ENCODE data around the gene CTDSPL.

The CTDSPL gene

DNA sequence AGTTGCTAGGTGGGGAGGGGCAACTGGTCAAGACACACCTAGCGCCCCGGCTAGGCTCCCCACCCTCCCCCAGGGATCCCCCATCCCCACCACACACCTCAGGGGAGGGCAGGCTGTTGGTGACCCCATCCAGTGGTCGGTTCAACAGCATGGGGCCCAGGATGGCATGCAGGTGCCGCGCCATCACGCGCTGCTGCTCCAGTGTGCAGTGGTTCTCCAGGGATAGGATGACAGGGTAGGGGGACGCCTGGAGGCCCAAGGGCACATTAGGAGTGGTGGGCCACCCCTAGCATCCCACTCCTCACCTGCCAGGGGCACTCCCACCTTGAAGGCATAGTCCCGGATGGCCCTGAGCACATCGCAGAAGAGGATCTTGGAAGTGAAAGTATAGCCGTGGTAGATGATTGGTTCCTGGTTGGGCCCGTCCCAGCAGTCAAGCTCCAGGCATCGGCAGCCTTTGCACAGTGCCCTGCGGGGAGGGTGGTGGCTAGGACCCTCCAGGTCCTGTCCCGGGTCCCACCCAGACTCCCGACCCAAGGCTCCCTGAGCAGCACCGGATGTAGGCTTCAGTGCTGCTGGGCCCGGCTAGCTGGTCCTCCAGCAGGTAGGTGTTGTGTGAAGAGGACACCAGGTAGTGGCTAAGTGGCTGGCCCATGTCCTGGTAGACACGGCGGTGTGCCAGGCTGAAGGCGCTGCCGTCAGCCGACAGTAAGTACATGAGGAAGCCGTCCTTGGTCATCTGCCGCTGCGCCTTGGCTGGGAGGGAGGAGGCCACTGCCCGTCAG lies 148.3 kb downstream of the CTDSPL start:
- no peaks in the 10 kb centered on the region for H3K9me3 ChIP-seq (ENCODE audit: control insufficient read depth in 2 of 2, low read length in 2 of 2)
- no peak overlapping the region for H3K27ac ChIP-seq (ENCODE audit: low read length)
- no peak overlapping the region for H3K4me3 ChIP-seq (ENCODE audit: low read length in 2 of 2)
- H3K9ac ChIP-seq (ENCODE audit: low read length in 2 of 2), result no peak overlapping the region
- H3K36me3 ChIP-seq (ENCODE audit: control insufficient read depth in 2 of 2, insufficient read depth in 2 of 2, low read length in 2 of 2), result peaks cover 14 to 44% of the 10 kb centered on the region in 2 donors
- no peaks in the 10 kb centered on the region for H3K4me1 ChIP-seq (ENCODE audit: control insufficient read depth, insufficient read depth, low read length)
- no peaks in the 10 kb centered on the region for H3K27me3 ChIP-seq (ENCODE audit: control insufficient read depth in 1 of 2, insufficient read depth in 2 of 2, low read length in 2 of 2)

DNA sequence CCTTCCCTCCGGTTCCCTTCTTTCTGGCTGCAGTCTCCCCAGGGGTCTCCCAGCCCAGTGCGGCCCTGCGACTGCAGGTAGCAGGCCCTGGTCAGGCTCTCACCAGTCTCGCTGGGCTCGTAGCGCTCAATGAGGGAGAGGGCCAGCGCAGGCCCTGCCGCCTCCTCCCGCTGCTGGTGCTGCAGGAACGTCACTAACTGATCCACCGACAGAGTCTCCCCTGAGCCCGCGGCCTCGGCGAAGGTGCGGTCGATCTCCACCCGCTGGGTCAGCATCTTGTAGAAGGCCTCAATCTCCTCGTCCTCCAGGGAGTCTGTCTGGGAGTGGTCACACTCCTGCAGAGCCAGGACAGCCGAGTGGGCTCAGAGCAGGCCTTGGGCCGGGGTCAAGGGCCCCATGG lies 149.4 kb downstream of the CTDSPL start:
- Histone ChIP-seq H3K27me3 (ENCODE audit: control insufficient read depth in 1 of 2, insufficient read depth in 2 of 2, low read length in 2 of 2) (no peaks in the 10 kb centered on the region), H3K4me1 (ENCODE audit: control insufficient read depth, insufficient read depth, low read length) (no peaks in the 10 kb centered on the region), H3K27ac (ENCODE audit: low read length) (no peak overlapping the region), H3K4me3 (ENCODE audit: low read length in 2 of 2) (no peak overlapping the region), H3K36me3 (ENCODE audit: control insufficient read depth in 2 of 2, insufficient read depth in 2 of 2, low read length in 2 of 2) (peaks cover 24 to 52% of the 10 kb centered on the region in 2 donors), H3K9me3 (ENCODE audit: control insufficient read depth in 2 of 2, low read length in 2 of 2) (peaks cover 0 to 5% of the 10 kb centered on the region in 2 donors), H3K9ac (ENCODE audit: low read length in 2 of 2) (no peak overlapping the region)

DNA sequence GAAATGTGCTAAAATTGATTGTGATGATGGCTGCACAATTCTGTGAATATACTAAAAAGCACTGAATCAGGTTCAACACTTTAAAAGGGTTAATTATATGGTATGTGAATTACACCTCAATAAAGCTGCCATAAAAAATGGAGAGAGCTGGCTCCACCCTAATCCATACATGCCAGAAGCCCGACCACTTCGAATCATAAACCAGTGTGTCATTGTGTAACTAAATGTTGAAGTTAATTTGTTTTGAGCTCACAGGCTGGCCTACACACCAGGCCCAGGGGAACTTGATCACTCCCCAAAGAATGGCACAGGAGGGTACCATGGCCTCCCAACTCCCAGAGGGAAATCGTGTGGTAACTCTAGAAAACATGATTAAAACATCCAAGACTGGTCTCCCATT lies 153.8 kb downstream of the CTDSPL start:
- no peak overlapping the region for H3K4me3 ChIP-seq (ENCODE audit: low read length in 2 of 2)
- no peaks in the 10 kb centered on the region for H3K4me1 ChIP-seq (ENCODE audit: control insufficient read depth, insufficient read depth, low read length)
- no peaks in the 10 kb centered on the region for H3K27me3 ChIP-seq (ENCODE audit: control insufficient read depth in 1 of 2, insufficient read depth in 2 of 2, low read length in 2 of 2)
- no peak overlapping the region for H3K27ac ChIP-seq (ENCODE audit: low read length)
- H3K9me3 ChIP-seq (ENCODE audit: control insufficient read depth in 2 of 2, low read length in 2 of 2), result peaks cover 0 to 14% of the 10 kb centered on the region in 2 donors
- peaks cover 29 to 54% of the 10 kb centered on the region in 2 donors for H3K36me3 ChIP-seq (ENCODE audit: control insufficient read depth in 2 of 2, insufficient read depth in 2 of 2, low read length in 2 of 2)
- no peak overlapping the region for H3K9ac ChIP-seq (ENCODE audit: low read length in 2 of 2)

DNA sequence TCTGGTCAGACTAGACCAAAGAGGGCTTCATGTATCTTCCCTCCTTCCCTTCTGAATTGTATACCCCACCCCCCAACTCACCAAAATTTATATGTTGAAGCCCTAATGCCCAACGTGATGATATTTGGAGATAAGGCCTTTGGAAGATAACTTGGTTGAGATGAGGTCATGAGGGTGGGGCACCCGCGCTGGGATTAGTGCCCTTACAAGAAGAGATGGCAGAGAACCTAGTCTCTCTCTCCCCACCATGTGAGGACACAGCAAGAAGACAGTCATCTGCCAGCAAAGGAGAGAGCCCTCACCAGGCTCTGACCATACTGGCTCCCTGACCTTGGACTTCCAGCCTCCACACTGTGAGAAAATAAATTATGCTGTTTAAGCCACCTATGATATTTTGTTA lies 154.3 kb downstream of the CTDSPL start:
- Histone ChIP-seq H3K27ac (ENCODE audit: low read length) (no peak overlapping the region), H3K4me1 (ENCODE audit: control insufficient read depth, insufficient read depth, low read length) (no peaks in the 10 kb centered on the region), H3K9ac (ENCODE audit: low read length in 2 of 2) (no peak overlapping the region)

DNA sequence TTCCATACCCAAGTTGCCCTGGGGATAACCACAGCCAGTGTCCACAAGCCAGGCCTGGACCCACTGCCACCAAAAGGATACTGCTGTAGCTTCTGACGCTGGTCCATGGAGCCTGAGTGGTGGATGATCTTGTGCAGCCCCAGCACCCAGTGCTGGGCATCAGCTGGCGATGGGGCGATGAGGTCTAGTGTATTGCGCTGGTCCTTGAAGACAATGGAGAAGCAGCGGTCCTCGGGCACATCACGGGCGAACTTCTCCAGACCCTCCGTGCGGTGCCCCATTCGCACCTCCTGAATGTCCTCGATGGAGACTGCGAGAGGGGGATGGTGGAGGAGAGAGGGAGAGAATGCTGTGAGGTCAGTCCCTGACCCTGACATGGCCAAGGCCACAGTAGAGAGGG lies 154.7 kb downstream of the CTDSPL start:
- Histone ChIP-seq H3K4me1 (ENCODE audit: control insufficient read depth, insufficient read depth, low read length) (no peaks in the 10 kb centered on the region), H3K9me3 (ENCODE audit: control insufficient read depth in 2 of 2, low read length in 2 of 2) (peaks cover 0 to 14% of the 10 kb centered on the region in 2 donors), H3K27ac (ENCODE audit: low read length) (no peak overlapping the region), H3K9ac (ENCODE audit: low read length in 2 of 2) (no peak overlapping the region), H3K27me3 (ENCODE audit: control insufficient read depth in 1 of 2, insufficient read depth in 2 of 2, low read length in 2 of 2) (no peaks in the 10 kb centered on the region), H3K36me3 (ENCODE audit: control insufficient read depth in 2 of 2, insufficient read depth in 2 of 2, low read length in 2 of 2) (peaks cover 28 to 48% of the 10 kb centered on the region in 2 donors), H3K4me3 (ENCODE audit: low read length in 2 of 2) (no peak overlapping the region)

More for the DNA sequence above, 154.3 kb downstream of the CTDSPL start:
- peaks cover 0 to 14% of the 10 kb centered on the region in 2 donors for H3K9me3 ChIP-seq (ENCODE audit: control insufficient read depth in 2 of 2, low read length in 2 of 2)
- H3K4me3 ChIP-seq (ENCODE audit: low read length in 2 of 2), result no peak overlapping the region
- H3K27me3 ChIP-seq (ENCODE audit: control insufficient read depth in 1 of 2, insufficient read depth in 2 of 2, low read length in 2 of 2), result no peaks in the 10 kb centered on the region
- H3K36me3 ChIP-seq (ENCODE audit: control insufficient read depth in 2 of 2, insufficient read depth in 2 of 2, low read length in 2 of 2), result peaks cover 29 to 52% of the 10 kb centered on the region in 2 donors

DNA sequence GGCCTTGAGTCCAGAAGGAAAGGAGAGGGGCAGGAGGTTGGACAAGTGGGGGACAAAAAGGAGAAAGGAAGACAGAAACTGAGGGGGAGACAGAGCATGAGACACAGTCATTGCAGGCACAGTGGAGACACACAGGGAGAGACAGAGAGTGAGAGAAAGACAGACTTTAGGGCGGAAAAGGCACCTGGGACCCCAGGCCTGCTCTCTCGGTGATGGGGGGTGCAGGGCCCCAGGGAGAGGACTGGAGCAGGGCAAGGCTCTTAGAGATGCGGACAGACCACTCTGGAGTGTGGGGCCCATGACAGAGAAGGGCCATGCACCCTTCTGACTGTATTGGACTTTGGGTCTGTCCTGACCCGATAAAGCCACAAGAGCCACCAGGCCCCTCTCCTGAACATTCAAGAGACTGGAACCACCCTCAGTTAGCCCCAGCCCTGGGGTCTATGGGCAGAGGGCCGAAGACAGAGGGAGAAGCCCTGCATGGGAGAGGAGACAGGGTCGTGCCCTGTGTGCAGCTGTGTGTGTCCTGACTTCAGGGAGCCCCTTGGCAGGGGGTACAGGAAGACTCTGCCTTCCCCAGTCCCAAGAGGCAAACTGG lies 155.3 kb downstream of the CTDSPL start:
- Histone ChIP-seq H3K36me3 (ENCODE audit: control insufficient read depth in 2 of 2, insufficient read depth in 2 of 2, low read length in 2 of 2) (peaks cover 25 to 46% of the 10 kb centered on the region in 2 donors), H3K9ac (ENCODE audit: low read length in 2 of 2) (no peak overlapping the region), H3K9me3 (ENCODE audit: control insufficient read depth in 2 of 2, low read length in 2 of 2) (peaks cover 0 to 14% of the 10 kb centered on the region in 2 donors), H3K4me1 (ENCODE audit: control insufficient read depth, insufficient read depth, low read length) (no peaks in the 10 kb centered on the region), H3K4me3 (ENCODE audit: low read length in 2 of 2) (no peak overlapping the region), H3K27ac (ENCODE audit: low read length) (no peak overlapping the region), H3K27me3 (ENCODE audit: control insufficient read depth in 1 of 2, insufficient read depth in 2 of 2, low read length in 2 of 2) (no peaks in the 10 kb centered on the region)

DNA sequence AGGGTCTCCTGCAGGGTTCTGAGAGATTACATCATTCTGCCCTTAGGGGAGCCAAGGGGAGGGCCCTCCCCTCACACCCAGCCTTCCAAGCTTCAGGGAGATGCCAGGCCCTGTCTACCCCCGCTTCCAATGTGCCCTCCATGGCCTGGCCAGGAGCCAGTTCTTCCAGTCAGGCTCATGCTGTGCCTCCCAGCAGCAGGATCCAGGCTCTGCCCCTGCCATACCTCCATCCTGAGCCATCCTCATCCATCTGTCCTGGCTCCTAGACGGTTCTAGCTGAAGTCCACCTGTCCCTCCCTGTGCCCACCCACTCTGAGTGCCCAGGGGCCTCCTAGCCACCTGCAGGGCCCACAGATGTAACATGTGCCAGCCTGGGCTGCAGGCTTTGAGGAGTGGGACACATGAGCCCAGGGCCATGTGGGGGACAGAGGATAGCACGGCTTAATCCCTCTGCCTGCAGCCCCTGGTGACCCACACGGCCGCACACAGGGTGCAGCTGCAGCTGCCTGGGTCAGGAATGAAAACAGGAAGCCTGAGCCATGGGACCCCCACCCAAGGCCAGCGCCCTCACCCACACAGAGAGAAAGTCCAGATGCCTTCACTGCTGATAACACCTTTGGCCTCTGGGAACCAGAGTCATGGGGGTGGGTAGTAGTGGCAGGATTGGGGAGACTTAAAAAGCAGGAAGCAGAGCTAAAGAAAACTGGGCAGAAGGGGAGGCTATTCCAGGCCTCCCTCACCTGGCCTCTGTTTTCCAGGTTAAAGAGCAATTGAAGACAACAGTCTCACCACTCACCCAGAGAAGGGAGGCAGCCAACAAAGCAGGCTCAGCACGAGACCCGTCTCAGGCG lies 156.0 kb downstream of the CTDSPL start:
- H3K4me3 ChIP-seq (ENCODE audit: low read length in 2 of 2), result no peak overlapping the region
- no peaks in the 10 kb centered on the region for H3K4me1 ChIP-seq (ENCODE audit: control insufficient read depth, insufficient read depth, low read length)
- no peaks in the 10 kb centered on the region for H3K27me3 ChIP-seq (ENCODE audit: control insufficient read depth in 1 of 2, insufficient read depth in 2 of 2, low read length in 2 of 2)
- peaks cover 0 to 14% of the 10 kb centered on the region in 2 donors for H3K9me3 ChIP-seq (ENCODE audit: control insufficient read depth in 2 of 2, low read length in 2 of 2)
- H3K36me3 ChIP-seq (ENCODE audit: control insufficient read depth in 2 of 2, insufficient read depth in 2 of 2, low read length in 2 of 2), result peaks cover 25 to 46% of the 10 kb centered on the region in 2 donors
- no peak overlapping the region for H3K9ac ChIP-seq (ENCODE audit: low read length in 2 of 2)
- H3K27ac ChIP-seq (ENCODE audit: low read length), result no peak overlapping the region

DNA sequence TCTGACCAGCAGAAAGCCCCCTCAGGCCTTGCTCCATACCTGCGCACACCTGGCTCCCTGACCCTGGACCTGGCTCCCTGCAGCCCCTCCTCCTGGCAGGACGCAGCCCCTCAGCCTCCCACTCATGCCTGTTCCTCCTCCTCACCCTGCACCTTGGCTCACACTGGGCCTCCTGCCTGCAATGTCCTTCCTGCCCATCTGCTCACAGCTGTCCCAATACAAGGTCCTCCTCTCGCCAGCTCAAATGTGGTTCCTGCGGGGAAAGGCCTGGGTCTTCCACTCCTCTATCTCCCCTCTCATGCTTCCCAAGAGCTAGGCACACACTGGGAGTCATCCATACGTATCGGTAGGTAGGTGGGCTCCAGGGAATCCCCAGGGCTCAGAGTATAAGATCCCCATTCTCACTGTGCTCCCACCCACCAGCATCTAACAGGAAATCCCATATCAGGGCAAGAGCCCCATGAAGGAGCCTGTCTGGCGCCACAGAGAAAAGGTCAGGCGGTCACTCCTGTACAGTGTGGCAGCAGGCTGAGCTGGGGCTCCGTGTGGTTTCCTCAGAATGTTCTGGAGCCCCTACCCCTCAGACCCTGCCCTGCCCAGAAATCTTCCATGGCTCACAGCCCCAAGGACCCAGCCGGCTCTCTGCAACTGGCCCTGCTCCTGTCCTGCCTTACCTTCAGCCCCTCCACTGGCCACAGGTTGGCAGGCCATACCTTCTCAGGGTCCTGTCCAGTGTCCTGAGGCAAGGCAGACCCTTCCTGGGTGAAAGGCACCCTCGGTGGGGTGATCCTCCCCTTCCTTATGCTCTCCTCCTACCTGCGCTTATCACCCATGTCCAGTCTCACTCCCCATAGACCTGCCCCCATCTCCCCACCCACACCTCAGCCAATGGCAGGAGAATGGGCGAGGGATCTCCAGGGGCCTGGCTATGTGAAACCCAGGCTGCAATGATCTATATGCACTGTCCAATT lies 156.9 kb downstream of the CTDSPL start:
- H3K9ac ChIP-seq (ENCODE audit: low read length in 2 of 2), result no peak overlapping the region
- no peak overlapping the region for H3K4me3 ChIP-seq (ENCODE audit: low read length in 2 of 2)
- H3K27ac ChIP-seq (ENCODE audit: low read length), result no peak overlapping the region
- H3K9me3 ChIP-seq (ENCODE audit: control insufficient read depth in 2 of 2, low read length in 2 of 2), result peaks cover 0 to 14% of the 10 kb centered on the region in 2 donors
- H3K27me3 ChIP-seq (ENCODE audit: control insufficient read depth in 1 of 2, insufficient read depth in 2 of 2, low read length in 2 of 2), result no peaks in the 10 kb centered on the region
- H3K36me3 ChIP-seq (ENCODE audit: control insufficient read depth in 2 of 2, insufficient read depth in 2 of 2, low read length in 2 of 2), result peaks cover 25 to 43% of the 10 kb centered on the region in 2 donors
- H3K4me1 ChIP-seq (ENCODE audit: control insufficient read depth, insufficient read depth, low read length), result peaks cover 3% of the 10 kb centered on the region

DNA sequence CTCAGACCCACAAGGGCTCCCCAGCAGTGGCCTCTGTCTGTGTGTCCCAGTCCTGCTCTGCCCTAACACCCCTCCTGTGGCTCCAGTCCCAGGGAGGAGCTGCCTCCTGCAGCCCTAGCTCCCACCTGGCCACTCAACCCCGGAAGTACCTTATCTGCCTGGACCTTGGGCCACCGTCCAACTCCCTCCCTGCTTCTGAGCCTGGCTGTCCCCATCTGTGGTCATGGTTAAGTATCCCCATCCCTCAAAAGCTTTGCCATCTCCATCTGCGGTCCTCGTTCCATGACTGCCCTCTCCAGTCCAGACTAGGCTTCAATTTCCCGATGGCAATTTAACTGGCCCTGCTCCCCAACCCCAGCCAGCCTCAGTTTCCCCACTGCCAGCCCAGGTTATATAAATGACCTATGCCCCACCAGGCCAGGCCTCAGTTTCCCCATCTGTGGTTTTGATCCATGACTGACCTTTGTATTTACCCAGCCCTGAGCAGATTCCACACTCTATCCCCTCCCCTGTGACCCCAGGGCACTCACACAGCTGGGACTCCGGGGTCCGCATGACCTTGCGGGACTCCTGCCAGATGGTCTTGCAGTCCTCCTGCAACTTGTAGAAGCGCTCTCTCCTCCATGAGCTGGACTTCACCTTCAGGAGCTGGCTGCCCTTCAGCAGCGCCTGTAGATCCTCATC lies 158.1 kb downstream of the CTDSPL start:
- no peaks in the 10 kb centered on the region for H3K27me3 ChIP-seq (ENCODE audit: control insufficient read depth in 1 of 2, insufficient read depth in 2 of 2, low read length in 2 of 2)
- peaks cover 9% of the 10 kb centered on the region for H3K4me1 ChIP-seq (ENCODE audit: control insufficient read depth, insufficient read depth, low read length)
- H3K36me3 ChIP-seq (ENCODE audit: control insufficient read depth in 2 of 2, insufficient read depth in 2 of 2, low read length in 2 of 2), result peaks cover 25 to 40% of the 10 kb centered on the region in 2 donors
- peaks cover 0 to 14% of the 10 kb centered on the region in 2 donors for H3K9me3 ChIP-seq (ENCODE audit: control insufficient read depth in 2 of 2, low read length in 2 of 2)
- no peak overlapping the region for H3K9ac ChIP-seq (ENCODE audit: low read length in 2 of 2)
- no peak overlapping the region for H3K4me3 ChIP-seq (ENCODE audit: low read length in 2 of 2)
- H3K27ac ChIP-seq (ENCODE audit: low read length), result no peak overlapping the region
